ENCODE data around the gene DBT.
"Not testable (repeated sequence)": the region's sequence is repeated elsewhere in the genome, so short reads cannot be mapped to it uniquely, and the experiment has no call there.

DBT gene

DNA sequence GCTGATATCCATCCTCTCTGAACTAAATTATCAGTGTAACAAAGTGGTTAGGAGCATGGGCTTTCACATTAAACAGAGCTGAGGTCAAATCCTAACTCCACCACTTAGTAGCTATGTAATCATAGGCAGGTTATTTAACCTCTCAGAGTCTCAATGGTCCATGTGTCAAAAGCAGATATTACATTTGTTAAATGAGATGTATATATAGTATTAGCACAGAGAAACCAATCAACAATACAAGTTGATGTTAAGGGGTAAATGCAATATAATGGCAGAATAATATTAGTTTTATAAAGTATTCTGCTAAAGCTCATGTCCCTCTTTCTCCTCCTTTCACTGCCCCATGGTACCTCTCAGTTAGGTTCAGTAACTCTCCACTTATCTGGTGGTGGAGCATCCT, 27.2 kb downstream of the DBT start:
- DNase-seq (ENCODE audit: low spot score): no peak
- no peak overlapping the region for H3K27ac ChIP-seq
- TF ChIP-seq, protein P1, sequence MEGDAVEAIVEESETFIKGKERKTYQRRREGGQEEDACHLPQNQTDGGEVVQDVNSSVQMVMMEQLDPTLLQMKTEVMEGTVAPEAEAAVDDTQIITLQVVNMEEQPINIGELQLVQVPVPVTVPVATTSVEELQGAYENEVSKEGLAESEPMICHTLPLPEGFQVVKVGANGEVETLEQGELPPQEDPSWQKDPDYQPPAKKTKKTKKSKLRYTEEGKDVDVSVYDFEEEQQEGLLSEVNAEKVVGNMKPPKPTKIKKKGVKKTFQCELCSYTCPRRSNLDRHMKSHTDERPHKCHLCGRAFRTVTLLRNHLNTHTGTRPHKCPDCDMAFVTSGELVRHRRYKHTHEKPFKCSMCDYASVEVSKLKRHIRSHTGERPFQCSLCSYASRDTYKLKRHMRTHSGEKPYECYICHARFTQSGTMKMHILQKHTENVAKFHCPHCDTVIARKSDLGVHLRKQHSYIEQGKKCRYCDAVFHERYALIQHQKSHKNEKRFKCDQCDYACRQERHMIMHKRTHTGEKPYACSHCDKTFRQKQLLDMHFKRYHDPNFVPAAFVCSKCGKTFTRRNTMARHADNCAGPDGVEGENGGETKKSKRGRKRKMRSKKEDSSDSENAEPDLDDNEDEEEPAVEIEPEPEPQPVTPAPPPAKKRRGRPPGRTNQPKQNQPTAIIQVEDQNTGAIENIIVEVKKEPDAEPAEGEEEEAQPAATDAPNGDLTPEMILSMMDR (IDR thresholded peaks at IDR 0.05): no peak
- no peak overlapping the region for H3K4me3 ChIP-seq

DNA sequence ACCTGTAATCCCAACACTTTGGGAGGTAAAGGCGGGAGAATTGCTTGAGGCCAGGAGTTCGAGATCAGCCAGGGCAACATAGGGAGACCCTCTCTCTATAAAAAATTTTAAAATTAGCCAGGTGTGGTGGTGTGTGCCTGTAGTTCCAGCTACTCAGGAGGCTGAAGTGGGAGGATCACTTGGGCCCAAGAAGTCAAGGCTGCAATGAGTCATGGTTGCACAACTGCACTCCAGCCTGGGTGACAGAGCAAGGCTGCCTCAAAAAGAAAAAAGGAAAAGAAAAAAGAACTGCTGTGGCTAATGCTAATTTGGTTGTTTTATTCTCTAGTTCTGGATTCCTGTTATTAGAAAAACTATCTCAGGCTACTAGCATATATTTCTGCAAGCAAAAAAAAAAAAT, 29.8 kb downstream of the DBT start:
- DNase-seq (ENCODE audit: low spot score): no peak
- TF ChIP-seq, protein P1 (IDR thresholded peaks at IDR 0.05): no peak
- Histone ChIP-seq H3K27ac (no peak overlapping the region), H3K4me3 (no peak overlapping the region)

DNA sequence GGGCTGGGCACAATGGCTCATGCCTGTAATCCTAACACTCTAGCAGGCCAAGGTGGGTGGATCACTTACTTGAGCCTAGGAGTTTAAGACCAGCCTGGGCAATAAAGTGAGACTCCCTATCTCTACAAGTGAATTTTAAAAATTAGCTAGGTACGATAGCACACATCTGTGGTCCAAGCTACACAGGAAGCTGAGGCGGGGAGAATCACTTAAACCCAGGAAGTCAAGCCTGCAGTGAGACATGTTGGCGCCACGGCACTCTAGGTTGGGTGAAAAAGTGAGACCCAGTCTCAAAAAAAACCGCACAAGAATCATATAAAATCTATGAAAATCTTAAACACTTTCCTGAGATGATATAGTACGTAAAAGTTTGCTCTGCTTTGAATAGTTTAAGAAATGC, 30.2 kb downstream of the DBT start:
- no peak overlapping the region for H3K27ac ChIP-seq

DNA sequence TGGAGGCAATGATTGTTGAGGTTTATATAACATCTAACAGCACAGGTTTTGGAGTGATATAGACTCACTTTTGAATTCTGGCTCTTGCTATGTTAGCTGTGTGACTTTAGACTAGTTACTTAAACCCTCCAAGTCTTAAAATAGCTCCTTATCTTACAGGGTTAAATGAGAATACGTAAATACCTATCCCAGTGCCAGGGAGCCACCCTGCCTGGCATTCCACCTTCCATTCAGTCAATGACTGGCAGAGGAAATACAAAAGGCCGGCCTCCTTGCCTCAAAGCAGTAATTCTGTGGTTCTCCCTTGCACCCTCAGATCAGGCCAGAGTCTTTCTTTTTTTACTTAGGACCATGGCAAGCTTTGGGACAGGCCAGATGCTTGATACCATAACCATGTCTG, 31.8 kb downstream of the DBT start:
- Histone ChIP-seq H3K4me3 (no peak overlapping the region), H3K27ac (no peak overlapping the region)
- TF ChIP-seq, protein P1 (IDR thresholded peaks at IDR 0.05): no peak
- DNase-seq (ENCODE audit: low spot score): no peak

More for the DNA sequence above, 30.2 kb downstream of the DBT start:
- no peak overlapping the region for H3K4me3 ChIP-seq
- TF ChIP-seq, protein P1 (IDR thresholded peaks at IDR 0.05): no peak
- no peak for DNase-seq (ENCODE audit: low spot score)

DNA sequence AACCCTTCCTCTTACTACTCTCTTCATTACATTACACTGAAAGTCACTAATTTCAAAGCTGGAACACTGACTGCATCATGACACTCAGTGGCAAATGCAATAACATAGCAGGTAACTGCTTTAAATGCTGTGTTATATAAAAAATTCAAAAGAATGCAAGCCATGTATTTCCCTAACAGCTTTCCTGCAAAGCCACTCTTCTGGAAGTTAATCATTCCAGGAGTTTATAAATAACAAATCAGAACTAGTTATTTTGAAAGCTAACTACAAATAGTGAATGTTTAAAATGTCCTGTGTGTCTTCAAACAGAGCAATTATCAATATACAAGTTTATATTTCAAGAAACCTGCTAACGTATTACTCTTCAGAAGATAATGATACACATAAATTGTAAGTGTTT, 34.5 kb downstream of the DBT start:
- H3K4me3 ChIP-seq: no peak overlapping the region
- TF ChIP-seq, protein P1 (IDR thresholded peaks at IDR 0.05): no peak
- DNase-seq (ENCODE audit: low spot score): no peak
- no peak overlapping the region for H3K27ac ChIP-seq

DNA sequence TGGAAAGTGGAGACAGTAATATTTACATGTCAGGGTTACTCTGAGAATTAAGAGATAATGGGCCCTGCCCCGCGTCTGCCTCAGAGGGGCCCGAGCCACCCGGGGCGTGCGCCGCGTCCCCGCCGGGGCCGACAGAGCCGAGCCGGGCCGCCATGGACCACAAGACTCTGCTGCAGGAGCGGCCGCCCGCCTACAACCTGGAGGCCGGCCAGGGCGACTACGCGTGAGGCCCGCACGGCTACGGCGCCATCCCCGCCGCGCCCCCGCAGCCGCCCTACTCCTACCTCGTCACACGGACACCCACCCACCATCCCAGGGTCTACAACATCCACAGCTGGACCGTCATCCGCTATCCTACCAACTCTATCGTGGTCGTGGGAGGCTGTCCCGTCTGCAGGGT, 36.5 kb downstream of the DBT start:
- Histone ChIP-seq H3K27ac (no peak overlapping the region), H3K4me3 (no peak overlapping the region)
- no peak for DNase-seq (ENCODE audit: low spot score)
- TF ChIP-seq, protein P1 (IDR thresholded peaks at IDR 0.05): no peak

DNA sequence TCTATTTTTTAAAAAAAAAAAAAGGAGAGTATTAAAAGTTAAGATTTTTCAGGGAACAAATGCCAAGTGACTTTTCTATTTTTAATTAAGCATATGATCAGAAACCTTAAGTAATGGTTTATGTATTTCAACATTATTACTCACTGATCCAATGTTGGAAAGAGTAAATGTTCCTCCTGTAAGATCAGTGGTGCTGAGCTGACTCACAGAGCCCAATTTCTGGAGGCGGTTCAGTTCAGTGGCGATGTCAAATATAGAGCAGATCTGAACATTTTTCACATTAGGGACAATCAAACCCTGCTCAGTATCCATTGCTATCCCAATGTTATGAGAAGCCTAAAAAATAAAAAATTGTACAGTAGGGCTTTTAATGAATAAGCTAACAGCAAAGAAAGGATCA, 43.3 kb downstream of the DBT start:
- TF ChIP-seq, protein P1 (IDR thresholded peaks at IDR 0.05): no peak
- Histone ChIP-seq H3K4me3 (no peak overlapping the region), H3K27ac (no peak overlapping the region)
- no peak for DNase-seq (ENCODE audit: low spot score)

DNA sequence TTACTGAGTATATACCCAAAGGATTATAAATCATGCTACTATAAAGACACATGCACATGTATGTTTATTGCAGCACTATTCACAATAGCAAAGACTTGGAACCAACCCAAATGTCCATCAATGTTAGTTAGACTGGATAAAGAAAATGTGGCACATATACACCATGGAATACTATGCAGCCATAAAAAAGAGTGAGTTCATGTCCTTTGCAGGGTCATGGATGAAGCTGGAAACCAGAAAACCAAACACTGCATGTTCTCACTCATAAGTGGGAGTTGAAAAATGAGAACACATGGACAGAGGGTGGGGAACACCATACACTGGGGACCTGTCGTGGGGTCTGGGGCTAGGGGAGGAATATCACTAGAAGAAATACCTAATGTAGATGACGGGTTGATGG, 44.0 kb downstream of the DBT start:
- not testable (repeated sequence) for H3K27ac ChIP-seq; DNase-seq (ENCODE audit: low spot score); H3K4me3 ChIP-seq

DNA sequence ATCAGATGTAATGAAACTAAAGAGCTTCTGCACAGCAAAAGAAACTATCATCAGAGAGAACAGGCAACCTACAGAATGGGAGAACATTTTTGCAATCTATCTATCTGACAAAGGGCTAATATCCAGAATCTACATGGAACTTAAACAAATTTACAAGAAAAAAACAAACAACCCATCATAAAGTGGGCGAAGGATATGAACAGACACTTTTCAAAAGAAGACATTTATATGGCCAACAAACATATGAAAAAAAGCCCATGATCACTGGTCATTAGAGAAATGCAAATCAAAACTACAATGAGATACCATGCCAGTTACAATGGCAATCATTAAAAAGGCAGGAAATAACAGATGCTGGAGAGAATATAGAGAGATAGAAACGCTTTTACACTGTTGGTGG, 44.5 kb downstream of the DBT start:
- not testable (repeated sequence) for DNase-seq (ENCODE audit: low spot score); H3K27ac ChIP-seq; H3K4me3 ChIP-seq

DNA sequence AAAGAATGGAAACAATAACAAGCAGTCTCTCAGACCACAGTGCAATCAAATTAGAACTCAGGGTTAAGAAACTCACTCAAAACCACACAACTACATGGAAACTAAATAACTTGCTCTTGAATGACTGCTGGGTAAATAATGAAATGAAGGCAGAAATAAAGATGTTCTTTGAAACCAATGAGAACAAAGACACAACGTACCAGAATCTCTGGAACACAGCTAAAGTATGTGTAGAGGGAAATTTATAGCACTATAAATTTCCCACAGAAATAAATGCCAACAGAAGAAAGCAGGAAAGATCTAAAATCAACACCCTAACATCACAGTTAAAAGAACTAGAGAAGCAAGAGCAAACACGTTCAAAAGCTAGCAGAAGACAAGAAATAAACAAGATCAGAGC, 46.9 kb downstream of the DBT start:
- not testable (repeated sequence) for H3K27ac ChIP-seq; DNase-seq (ENCODE audit: low spot score); H3K4me3 ChIP-seq

DNA sequence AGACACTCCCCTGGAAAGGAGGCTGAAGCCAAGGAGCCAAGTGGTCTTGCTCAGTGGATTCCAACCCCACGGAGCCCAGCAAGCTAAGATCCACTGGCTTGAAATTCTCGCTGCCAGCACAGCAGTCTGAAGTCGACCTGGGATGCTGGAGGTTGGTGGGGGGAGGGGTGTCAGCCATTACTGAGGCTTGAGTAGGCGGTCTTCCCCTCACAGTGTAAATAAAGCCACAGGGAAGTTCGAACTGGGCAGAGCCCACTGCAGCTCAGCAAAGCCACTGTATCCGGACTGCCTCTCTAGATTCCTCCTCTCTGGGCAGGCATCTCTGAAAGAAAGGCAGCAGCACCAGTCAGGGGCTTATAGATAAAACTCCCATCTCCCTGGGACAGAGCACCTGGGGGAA, 49.6 kb downstream of the DBT start:
- H3K4me3 ChIP-seq; DNase-seq (ENCODE audit: low spot score); H3K27ac ChIP-seq: not testable (repeated sequence)

Measured in coronary artery (tissue), 2 donors.